HCT116 (cell line): Measurements from ENCODE around the gene RBM12.

Experiments
- EZH2phosphoT487 ChIP-seq: fragments of 200-600 bp; IDR thresholded peaks from 2 replicates; pipeline ENCODE4 v1.6.1; 2018; ENCODE audit warnings: antibody characterized with exemption, borderline replicate concordance
- POLR2AphosphoS5 ChIP-seq: IDR thresholded peaks from 2 replicates; pipeline ENCODE4 v1.6.1; 2011; ENCODE audit warnings: mild to moderate bottlenecking, low read depth, low read length, moderate library complexity
- TF ChIP-seq, protein P1 (sequence below), 3 experiments: fragments of 200-600 bp in 1 of 3; sonication (generic) in 1 of 3; IDR thresholded peaks in 2 of 3; conservative IDR thresholded peaks in 1 of 3; 2 replicates each; pipeline ENCODE4 v1.5.1; 2012 to 2017; ENCODE audit warnings: low read depth in 2 of 3, low read length in 2 of 3, antibody characterized with exemption in 1 of 3, borderline replicate concordance in 1 of 3, control low read depth in 1 of 3, mild to moderate bottlenecking in 1 of 3, mixed read lengths in 1 of 3, mixed run types in 1 of 3, moderate library complexity in 1 of 3; ENCODE audit not compliant: insufficient read depth in 1 of 3

DNA sequence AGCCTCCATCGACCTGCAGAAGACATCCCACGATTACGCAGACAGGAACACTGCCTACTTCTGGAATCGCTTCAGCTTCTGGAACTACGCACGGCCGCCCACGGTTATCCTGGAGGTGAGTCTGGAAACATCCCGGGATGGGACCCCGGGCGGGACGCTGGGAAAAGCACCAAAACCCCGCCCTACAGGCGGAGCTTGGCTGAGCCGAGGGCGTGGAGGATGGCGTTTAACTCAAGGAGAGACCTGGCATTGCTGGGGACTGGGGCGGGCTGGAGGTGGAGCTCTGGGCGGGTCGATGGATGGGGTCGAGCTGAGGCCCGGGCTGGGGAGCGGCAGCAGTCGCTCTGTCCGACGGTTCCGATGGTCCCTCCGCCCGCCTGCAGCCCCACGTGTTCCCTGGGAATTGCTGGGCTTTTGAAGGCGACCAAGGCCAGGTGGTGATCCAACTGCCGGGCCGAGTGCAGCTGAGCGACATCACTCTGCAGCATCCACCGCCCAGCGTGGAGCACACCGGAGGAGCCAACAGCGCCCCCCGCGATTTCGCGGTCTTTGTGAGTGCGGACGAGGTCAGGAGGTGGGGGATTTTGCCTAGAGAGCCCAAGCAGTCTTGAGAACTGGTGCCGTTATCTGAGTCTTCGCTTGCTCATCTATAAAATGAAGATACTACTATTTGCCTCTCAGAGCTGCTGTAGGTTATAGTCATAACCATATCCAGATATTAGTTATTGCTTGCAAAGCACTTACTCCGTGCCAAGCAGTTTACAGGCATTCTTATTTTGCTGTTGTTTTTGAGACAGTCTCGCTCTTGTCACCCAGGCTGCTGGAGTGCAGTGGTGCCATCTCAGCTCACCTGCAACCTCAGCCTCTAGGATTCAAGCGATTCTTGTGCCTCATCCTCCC is 45.3 kb downstream of the RBM12 start:
- TF ChIP-seq POLR2AphosphoS5 (peak; percentile 54), EZH2phosphoT487 (no peak)
- TF ChIP-seq, protein P1, sequence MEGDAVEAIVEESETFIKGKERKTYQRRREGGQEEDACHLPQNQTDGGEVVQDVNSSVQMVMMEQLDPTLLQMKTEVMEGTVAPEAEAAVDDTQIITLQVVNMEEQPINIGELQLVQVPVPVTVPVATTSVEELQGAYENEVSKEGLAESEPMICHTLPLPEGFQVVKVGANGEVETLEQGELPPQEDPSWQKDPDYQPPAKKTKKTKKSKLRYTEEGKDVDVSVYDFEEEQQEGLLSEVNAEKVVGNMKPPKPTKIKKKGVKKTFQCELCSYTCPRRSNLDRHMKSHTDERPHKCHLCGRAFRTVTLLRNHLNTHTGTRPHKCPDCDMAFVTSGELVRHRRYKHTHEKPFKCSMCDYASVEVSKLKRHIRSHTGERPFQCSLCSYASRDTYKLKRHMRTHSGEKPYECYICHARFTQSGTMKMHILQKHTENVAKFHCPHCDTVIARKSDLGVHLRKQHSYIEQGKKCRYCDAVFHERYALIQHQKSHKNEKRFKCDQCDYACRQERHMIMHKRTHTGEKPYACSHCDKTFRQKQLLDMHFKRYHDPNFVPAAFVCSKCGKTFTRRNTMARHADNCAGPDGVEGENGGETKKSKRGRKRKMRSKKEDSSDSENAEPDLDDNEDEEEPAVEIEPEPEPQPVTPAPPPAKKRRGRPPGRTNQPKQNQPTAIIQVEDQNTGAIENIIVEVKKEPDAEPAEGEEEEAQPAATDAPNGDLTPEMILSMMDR (IDR thresholded peaks at IDR 0.05 in 2 of 3, conservative IDR thresholded peaks at IDR 0.05 in 1 of 3; ENCODE audit: borderline replicate concordance in 1 of 3, insufficient read depth in 1 of 3, low read depth in 2 of 3, low read length in 2 of 3), result peak in 2 of 3 experiments; percentile 67; a peak in 4 of 6 replicates
